ENCODE data around the gene ZMIZ1. TPM values are rescaled to one million over a fixed set of nuclear protein-coding genes. Genes with fewer than 3 reads are reported as not detected.

Gene ZMIZ1
- total RNA-seq, 1 experiment from 2014 or later, result 42.3 TPM

- H3K27me3 Mint-ChIP-seq (ENCODE audit: insufficient read depth, unreplicated experiment), result no peaks in the 10 kb centered on the region
- Histone ChIP-seq H3K27me3 (replicated peaks; ENCODE audit: control insufficient read depth, insufficient read depth, low read length) (no peaks in the 10 kb centered on the region), H3K4me3 (ENCODE audit: low read depth, low read length) (no peak overlapping the region), H3K9me3 (no peaks in the 10 kb centered on the region), H3K4me1 (peaks cover 41% of the 10 kb centered on the region), H3K36me3 (ENCODE audit: control insufficient read depth, insufficient read depth, low read length) (no peaks in the 10 kb centered on the region; the same call in 1 of the 2 replicates)
- ChIA-PET POLR2A (no interaction called here), CTCF (no interaction called here)
- H3K36me3 Mint-ChIP-seq (ENCODE audit: insufficient read depth, unreplicated experiment), result peaks cover 53% of the 10 kb centered on the region
- intact Hi-C loops (cut with micrococcal nuclease; ENCODE audit: unreplicated experiment), result no loop called here
- H3K4me3 Mint-ChIP-seq (ENCODE audit: unreplicated experiment), result no peak overlapping the region
- no TSS peak for BruUV-seq (replicated peaks)
- peaks cover 24% of the 10 kb centered on the region for H3K4me1 Mint-ChIP-seq (ENCODE audit: low read depth, unreplicated experiment)
- H3K9me3 Mint-ChIP-seq (ENCODE audit: unreplicated experiment), result no peaks in the 10 kb centered on the region
- no peak for TF ChIP-seq CTCF (IDR thresholded peaks at IDR 0.05; ENCODE audit: insufficient read depth in 1 of 2, low read depth in 1 of 2, low read length in 1 of 2, severe bottlenecking in 1 of 2, unreplicated experiment in 1 of 2)
- no peak for DNase-seq
- H3K27ac Mint-ChIP-seq (ENCODE audit: unreplicated experiment), result peak overlapping the region; percentile 91
Observed at GRCh38 chr10:79181227-79181626, 112.5 kb downstream of the ZMIZ1 start.

DNA sequence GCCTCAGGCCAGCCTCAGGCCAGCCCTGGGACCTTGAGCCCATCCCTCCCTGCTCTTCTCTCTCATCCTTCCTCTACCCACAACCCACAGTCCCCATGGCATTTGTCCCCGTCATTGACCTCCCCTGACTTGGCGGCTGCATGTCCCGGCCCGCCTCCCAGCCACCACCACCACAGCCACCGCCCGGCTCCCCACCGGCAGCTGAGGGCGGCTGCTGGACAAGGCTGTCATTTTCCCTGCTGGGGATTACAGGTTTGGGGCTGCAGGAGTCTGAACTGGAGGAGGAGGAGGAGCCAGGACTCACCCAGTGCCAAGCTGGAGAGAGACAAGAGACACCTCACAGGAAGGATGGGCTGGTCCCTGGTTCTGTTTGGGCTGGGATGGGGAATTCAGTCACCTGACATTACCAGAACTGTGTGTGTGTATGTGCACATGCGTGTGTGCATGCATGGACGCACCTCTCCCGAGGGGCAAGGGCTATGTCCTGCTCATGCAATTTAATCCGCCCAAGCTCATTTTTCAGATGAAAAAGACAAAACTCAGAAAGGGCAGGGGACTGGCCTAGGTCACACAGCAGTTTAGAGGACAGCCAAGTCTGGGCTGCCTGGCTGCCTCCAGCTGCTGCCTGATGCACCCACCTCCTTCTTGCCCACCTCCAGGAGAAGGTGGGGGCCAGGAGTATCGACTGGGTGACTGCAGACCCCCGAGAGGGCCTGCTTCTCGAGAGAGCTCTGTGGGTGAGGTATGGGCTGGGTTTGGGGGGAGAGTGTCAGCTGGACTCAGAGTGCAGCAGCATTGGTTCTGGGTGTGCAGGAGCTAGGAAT is 113.1 kb downstream of the ZMIZ1 start:
- H3K27me3 ChIP-seq (replicated peaks; ENCODE audit: control insufficient read depth, insufficient read depth, low read length), result no peaks in the 10 kb centered on the region
- Mint-ChIP-seq H3K9me3 (ENCODE audit: unreplicated experiment) (no peaks in the 10 kb centered on the region), H3K27me3 (ENCODE audit: insufficient read depth, unreplicated experiment) (no peaks in the 10 kb centered on the region), H3K36me3 (ENCODE audit: insufficient read depth, unreplicated experiment) (peaks cover 52% of the 10 kb centered on the region), H3K4me3 (ENCODE audit: unreplicated experiment) (no peak overlapping the region), H3K27ac (ENCODE audit: unreplicated experiment) (peak overlapping the region; percentile 91), H3K4me1 (ENCODE audit: low read depth, unreplicated experiment) (peaks cover 31% of the 10 kb centered on the region)
- no peaks in the 10 kb centered on the region for H3K9me3 ChIP-seq
- H3K4me1 ChIP-seq, result peaks cover 48% of the 10 kb centered on the region
- POLR2A ChIA-PET, result no interaction called here
- H3K36me3 ChIP-seq (ENCODE audit: control insufficient read depth, insufficient read depth, low read length), result no peaks in the 10 kb centered on the region; the same call in 1 of the 2 replicates
- BruUV-seq (replicated peaks), result no TSS peak
- intact Hi-C loops (cut with micrococcal nuclease; ENCODE audit: unreplicated experiment), result no loop called here
- DNase-seq, result no peak
- CTCF ChIA-PET, result no interaction called here
- TF ChIP-seq CTCF (IDR thresholded peaks at IDR 0.05; ENCODE audit: insufficient read depth in 1 of 2, low read depth in 1 of 2, low read length in 1 of 2, severe bottlenecking in 1 of 2, unreplicated experiment in 1 of 2), result no peak
- H3K4me3 ChIP-seq (ENCODE audit: low read depth, low read length), result no peak overlapping the region

DNA sequence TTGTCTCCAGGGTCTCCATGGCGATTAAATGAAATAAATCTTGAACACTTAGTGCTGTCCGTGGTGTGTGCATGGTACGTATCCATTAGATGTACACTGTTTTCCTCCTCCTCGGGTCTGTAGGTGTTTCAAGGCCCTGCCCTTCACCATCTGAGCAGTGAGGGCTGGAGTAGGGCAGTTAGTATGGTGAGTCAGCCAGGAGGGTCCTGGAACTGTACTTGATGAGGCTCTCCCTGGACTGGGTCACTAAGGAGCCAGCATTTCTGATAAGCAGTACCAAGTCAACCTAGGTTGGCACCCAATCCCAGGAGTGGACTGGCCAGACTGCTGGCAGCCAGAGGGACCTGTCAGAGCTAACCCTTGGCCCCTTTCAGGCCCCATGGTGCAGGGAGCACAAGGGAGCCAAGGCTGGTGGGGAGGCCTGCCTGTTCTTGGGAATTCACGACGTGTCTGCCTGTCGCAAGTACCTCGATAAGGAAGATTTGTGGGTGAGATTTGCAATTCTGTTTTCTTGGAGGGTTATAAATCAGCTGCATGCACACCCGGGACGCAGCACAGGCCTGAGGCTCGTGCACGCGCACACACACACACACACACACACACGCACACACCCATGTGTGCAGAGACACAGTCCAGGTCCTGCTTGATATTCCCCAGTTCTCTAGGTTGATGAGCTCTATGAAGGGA is 114.2 kb downstream of the ZMIZ1 start:
- Mint-ChIP-seq H3K4me1 (ENCODE audit: low read depth, unreplicated experiment) (peaks cover 41% of the 10 kb centered on the region), H3K9me3 (ENCODE audit: unreplicated experiment) (no peaks in the 10 kb centered on the region), H3K4me3 (ENCODE audit: unreplicated experiment) (no peak overlapping the region), H3K27ac (ENCODE audit: unreplicated experiment) (peak overlapping the region; percentile 91), H3K36me3 (ENCODE audit: insufficient read depth, unreplicated experiment) (peaks cover 42% of the 10 kb centered on the region), H3K27me3 (ENCODE audit: insufficient read depth, unreplicated experiment) (no peaks in the 10 kb centered on the region)
- no peak for TF ChIP-seq CTCF (IDR thresholded peaks at IDR 0.05; ENCODE audit: insufficient read depth in 1 of 2, low read depth in 1 of 2, low read length in 1 of 2, severe bottlenecking in 1 of 2, unreplicated experiment in 1 of 2)
- Histone ChIP-seq H3K9me3 (no peaks in the 10 kb centered on the region), H3K36me3 (ENCODE audit: control insufficient read depth, insufficient read depth, low read length) (peaks cover 4% of the 10 kb centered on the region), H3K4me3 (ENCODE audit: low read depth, low read length) (no peak overlapping the region), H3K27me3 (replicated peaks; ENCODE audit: control insufficient read depth, insufficient read depth, low read length) (no peaks in the 10 kb centered on the region), H3K4me1 (peaks cover 58% of the 10 kb centered on the region)
- CTCF ChIA-PET, result no interaction called here
- intact Hi-C loops (cut with micrococcal nuclease; ENCODE audit: unreplicated experiment), result no loop called here
- BruUV-seq (replicated peaks), result no TSS peak
- POLR2A ChIA-PET, result no interaction called here
- no peak for DNase-seq

Measured in Caco-2 (cell line).